ENCODE measurements around the gene PBX1. TPM values are rescaled to one million over a fixed set of nuclear protein-coding genes. Genes with fewer than 3 reads are reported as not detected.

Gene PBX1
- total RNA-seq, result 27.9 and 29.7 TPM in 2 replicates
- long read RNA-seq, full-length matches to known transcripts, result 3 of 34 reads
- long read RNA-seq, partial matches to known transcripts, result 22 of 34 reads
- long read RNA-seq, other reads (novel, unspliced or antisense), result 9 of 34 reads

- peak; percentile 97 for DNase-seq (ENCODE audit: extremely low spot score, unreplicated experiment)
- Mint-ChIP-seq H3K9me3 (ENCODE audit: unreplicated experiment) (no peaks in the 10 kb centered on the region), H3K27me3 (ENCODE audit: unreplicated experiment) (no peaks in the 10 kb centered on the region), H3K36me3 (ENCODE audit: unreplicated experiment) (peaks cover 4% of the 10 kb centered on the region), H3K4me3 (ENCODE audit: unreplicated experiment) (peak within 1 kb of the TSS; percentile 97), H3K4me1 (ENCODE audit: unreplicated experiment) (peaks cover 33% of the 10 kb centered on the region), H3K27ac (ENCODE audit: unreplicated experiment) (peak within 1 kb of the TSS; percentile 95)
- TF ChIP-seq, protein P1, sequence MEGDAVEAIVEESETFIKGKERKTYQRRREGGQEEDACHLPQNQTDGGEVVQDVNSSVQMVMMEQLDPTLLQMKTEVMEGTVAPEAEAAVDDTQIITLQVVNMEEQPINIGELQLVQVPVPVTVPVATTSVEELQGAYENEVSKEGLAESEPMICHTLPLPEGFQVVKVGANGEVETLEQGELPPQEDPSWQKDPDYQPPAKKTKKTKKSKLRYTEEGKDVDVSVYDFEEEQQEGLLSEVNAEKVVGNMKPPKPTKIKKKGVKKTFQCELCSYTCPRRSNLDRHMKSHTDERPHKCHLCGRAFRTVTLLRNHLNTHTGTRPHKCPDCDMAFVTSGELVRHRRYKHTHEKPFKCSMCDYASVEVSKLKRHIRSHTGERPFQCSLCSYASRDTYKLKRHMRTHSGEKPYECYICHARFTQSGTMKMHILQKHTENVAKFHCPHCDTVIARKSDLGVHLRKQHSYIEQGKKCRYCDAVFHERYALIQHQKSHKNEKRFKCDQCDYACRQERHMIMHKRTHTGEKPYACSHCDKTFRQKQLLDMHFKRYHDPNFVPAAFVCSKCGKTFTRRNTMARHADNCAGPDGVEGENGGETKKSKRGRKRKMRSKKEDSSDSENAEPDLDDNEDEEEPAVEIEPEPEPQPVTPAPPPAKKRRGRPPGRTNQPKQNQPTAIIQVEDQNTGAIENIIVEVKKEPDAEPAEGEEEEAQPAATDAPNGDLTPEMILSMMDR (IDR thresholded peaks at IDR 0.05), result no peak
These were observed at the start of gene PBX1 for GRCh38 chr1:164558461-164559341. TSS of gene PBX1 (plus strand) at chr1:164559184.

DNA sequence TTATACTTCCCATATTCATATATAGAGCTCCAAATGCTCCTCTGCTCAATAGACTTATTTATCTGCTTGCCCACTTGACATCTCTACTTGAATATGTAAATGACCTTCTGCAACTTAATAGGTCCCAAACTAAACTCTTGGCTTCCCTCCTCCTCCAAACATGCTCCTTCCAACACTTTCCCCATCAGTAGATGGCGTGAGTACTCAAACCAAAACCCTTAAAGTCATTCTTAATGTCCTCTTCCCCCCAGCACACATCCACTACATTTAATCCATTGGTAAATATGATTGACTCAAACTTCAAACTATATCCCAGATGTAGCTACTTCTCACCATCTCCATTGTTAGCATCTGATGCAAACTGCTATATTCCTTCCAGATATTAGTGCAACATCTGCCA is 48.5 kb upstream of the PBX1 start:
- Mint-ChIP-seq H3K27me3 (ENCODE audit: unreplicated experiment) (peaks cover 16% of the 10 kb centered on the region), H3K4me1 (ENCODE audit: unreplicated experiment) (no peaks in the 10 kb centered on the region), H3K9me3 (ENCODE audit: unreplicated experiment) (no peaks in the 10 kb centered on the region), H3K36me3 (ENCODE audit: unreplicated experiment) (no peaks in the 10 kb centered on the region), H3K4me3 (ENCODE audit: unreplicated experiment) (no peak overlapping the region), H3K27ac (ENCODE audit: unreplicated experiment) (no peak overlapping the region)
- TF ChIP-seq, protein P1 (IDR thresholded peaks at IDR 0.05), result peak; percentile 41
- DNase-seq (ENCODE audit: extremely low spot score, unreplicated experiment), result no peak

GRCh38 chr1:164511001-164511705 is 47.8 kb upstream of the PBX1 start:
- H3K27me3 Mint-ChIP-seq (ENCODE audit: unreplicated experiment), result peaks cover 13% of the 10 kb centered on the region
- no peak overlapping the region for H3K27ac Mint-ChIP-seq (ENCODE audit: unreplicated experiment)
- TF ChIP-seq, protein P1 (IDR thresholded peaks at IDR 0.05), result no peak
- no peaks in the 10 kb centered on the region for H3K36me3 Mint-ChIP-seq (ENCODE audit: unreplicated experiment)
- no peaks in the 10 kb centered on the region for H3K4me1 Mint-ChIP-seq (ENCODE audit: unreplicated experiment)
- H3K9me3 Mint-ChIP-seq (ENCODE audit: unreplicated experiment), result no peaks in the 10 kb centered on the region
- H3K4me3 Mint-ChIP-seq (ENCODE audit: unreplicated experiment), result no peak overlapping the region
- DNase-seq (ENCODE audit: extremely low spot score, unreplicated experiment), result no peak

DNA sequence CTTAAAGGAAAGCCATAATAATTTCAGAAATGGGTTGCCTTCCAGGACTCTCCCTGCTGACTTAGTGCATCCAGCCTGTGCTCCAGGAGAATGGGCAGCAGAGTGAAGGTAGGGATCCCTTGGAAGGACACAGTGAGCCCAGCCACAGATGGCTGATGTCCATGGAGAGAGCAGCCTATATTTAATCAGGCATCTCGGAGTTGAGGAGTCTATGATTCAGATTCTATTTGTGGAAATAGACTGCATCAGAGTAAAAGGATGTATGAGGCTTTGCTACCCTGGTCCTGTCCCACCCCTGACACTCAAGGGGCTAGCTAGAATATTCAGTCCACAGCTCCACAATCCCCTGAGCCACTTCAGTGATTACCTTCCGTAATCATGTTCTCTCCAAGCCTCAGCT is 43.8 kb upstream of the PBX1 start:
- no peak overlapping the region for H3K4me3 Mint-ChIP-seq (ENCODE audit: unreplicated experiment)
- H3K27ac Mint-ChIP-seq (ENCODE audit: unreplicated experiment), result no peak overlapping the region
- H3K4me1 Mint-ChIP-seq (ENCODE audit: unreplicated experiment), result no peaks in the 10 kb centered on the region
- H3K9me3 Mint-ChIP-seq (ENCODE audit: unreplicated experiment), result no peaks in the 10 kb centered on the region
- no peaks in the 10 kb centered on the region for H3K36me3 Mint-ChIP-seq (ENCODE audit: unreplicated experiment)
- peaks cover 22% of the 10 kb centered on the region for H3K27me3 Mint-ChIP-seq (ENCODE audit: unreplicated experiment)
- DNase-seq (ENCODE audit: extremely low spot score, unreplicated experiment), result no peak
- TF ChIP-seq, protein P1 (IDR thresholded peaks at IDR 0.05), result no peak

Data from osteocyte (in vitro differentiated cells).